Tibial nerve (tissue), 4 donors: Measurements from ENCODE around the gene RNF125.

Experiments used
- EP300 ChIP-seq, 2 donors: sonication (generic); formaldehyde crosslinking; IDR thresholded peaks; one replicate each; pipeline ENCODE4 v1.6.1; 2017; ENCODE audit warnings: antibody characterized with exemption in 2 of 2, mild to moderate bottlenecking in 1 of 2
- POLR2A ChIP-seq, 2 donors: fragments of 450-650 bp; IDR thresholded peaks; one replicate each; pipeline ENCODE4 v1.6.1; 2017; ENCODE audit warnings: antibody characterized with exemption in 2 of 2, mild to moderate bottlenecking in 2 of 2, moderate library complexity in 2 of 2
- TF ChIP-seq, protein P1 (sequence below), 5 experiments: fragments of 200-600 bp in 3 of 5; fragments of 450-650 bp in 2 of 5; sonication (generic) in 3 of 5; IDR thresholded peaks; one replicate each; pipeline ENCODE4 v1.5.1; 2016 to 2019; ENCODE audit warnings: antibody characterized with exemption in 5 of 5, mild to moderate bottlenecking in 3 of 5, moderate library complexity in 2 of 5

DNA sequence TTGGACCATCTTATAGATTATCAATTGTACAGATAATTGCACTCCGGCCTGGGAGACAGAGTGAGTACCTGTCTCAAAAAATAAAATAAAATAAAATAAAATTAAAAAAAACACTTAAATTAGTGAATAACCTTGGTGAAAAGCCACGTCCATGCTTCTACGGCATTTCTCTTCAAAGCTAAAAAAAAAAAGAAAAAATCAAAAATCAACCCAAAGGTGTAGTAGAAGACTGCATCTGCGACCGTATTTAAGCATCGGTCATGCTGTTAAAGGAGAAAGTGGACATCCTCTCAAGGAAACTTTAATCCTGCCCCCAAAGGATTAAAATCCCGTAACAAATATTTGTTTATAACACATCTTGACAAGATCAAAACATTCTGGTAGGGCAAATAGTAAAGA lies 72.7 kb downstream of the RNF125 start:
- no peak for TF ChIP-seq POLR2A (IDR thresholded peaks at IDR 0.05)
- no peak for TF ChIP-seq EP300 (IDR thresholded peaks at IDR 0.05)
- TF ChIP-seq, protein P1, sequence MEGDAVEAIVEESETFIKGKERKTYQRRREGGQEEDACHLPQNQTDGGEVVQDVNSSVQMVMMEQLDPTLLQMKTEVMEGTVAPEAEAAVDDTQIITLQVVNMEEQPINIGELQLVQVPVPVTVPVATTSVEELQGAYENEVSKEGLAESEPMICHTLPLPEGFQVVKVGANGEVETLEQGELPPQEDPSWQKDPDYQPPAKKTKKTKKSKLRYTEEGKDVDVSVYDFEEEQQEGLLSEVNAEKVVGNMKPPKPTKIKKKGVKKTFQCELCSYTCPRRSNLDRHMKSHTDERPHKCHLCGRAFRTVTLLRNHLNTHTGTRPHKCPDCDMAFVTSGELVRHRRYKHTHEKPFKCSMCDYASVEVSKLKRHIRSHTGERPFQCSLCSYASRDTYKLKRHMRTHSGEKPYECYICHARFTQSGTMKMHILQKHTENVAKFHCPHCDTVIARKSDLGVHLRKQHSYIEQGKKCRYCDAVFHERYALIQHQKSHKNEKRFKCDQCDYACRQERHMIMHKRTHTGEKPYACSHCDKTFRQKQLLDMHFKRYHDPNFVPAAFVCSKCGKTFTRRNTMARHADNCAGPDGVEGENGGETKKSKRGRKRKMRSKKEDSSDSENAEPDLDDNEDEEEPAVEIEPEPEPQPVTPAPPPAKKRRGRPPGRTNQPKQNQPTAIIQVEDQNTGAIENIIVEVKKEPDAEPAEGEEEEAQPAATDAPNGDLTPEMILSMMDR (IDR thresholded peaks at IDR 0.05) = no peak
